GM23338 (cell line): ENCODE results near the gene C12orf60. TPM values are rescaled to one million over a fixed set of nuclear protein-coding genes. Genes with fewer than 3 reads are reported as not detected.
"Not testable (repeated sequence)": the region's sequence is repeated elsewhere in the genome, so short reads cannot be mapped to it uniquely, and the experiment has no call there.

Experiments
- ATAC-seq: fragments of 200-7000 bp; cut with Tn5 transposase; 3 replicates; pipeline ENCODE4 v1.9.1; 2020
- DNase-seq: peaks from one replicate; pipeline ENCODE4 v3.0.0-alpha.2; 2015; ENCODE audit warnings: low spot score
- H2AFZ ChIP-seq: fragments of 200-600 bp; sonication (generic); 2 replicates; pipeline ENCODE4 v1.8.0; 2016; ENCODE audit warnings: antibody characterized with exemption, mild to moderate bottlenecking, moderate library complexity
- H3F3A ChIP-seq: fragments of 200-600 bp; sonication (generic); replicated peaks from 2 replicates; pipeline ENCODE4 v1.8.0; 2017; ENCODE audit warnings: antibody characterized with exemption, mixed run types, low read depth
- H3K27ac ChIP-seq: fragments of 200-600 bp; sonication (generic); 2 replicates; pipeline ENCODE4 v1.6.1; 2016; ENCODE audit warnings: low read depth
- H3K27me3 ChIP-seq: fragments of 200-600 bp; sonication (generic); 2 replicates; pipeline ENCODE4 v1.8.0; 2016; ENCODE audit warnings: mild to moderate bottlenecking, mixed run types, moderate library complexity; ENCODE audit not compliant: insufficient read depth
- H3K36me3 ChIP-seq: fragments of 200-600 bp; sonication (generic); 2 replicates; pipeline ENCODE4 v1.8.0; 2016; ENCODE audit warnings: mild to moderate bottlenecking; ENCODE audit not compliant: insufficient read depth
- H3K4me1 ChIP-seq: fragments of 200-600 bp; sonication (generic); 2 replicates; pipeline ENCODE4 v1.8.0; 2016; ENCODE audit warnings: mild to moderate bottlenecking, moderate library complexity; ENCODE audit not compliant: insufficient read depth
- H3K4me2 ChIP-seq: fragments of 200-600 bp; sonication (generic); 2 replicates; pipeline ENCODE4 v1.7.1; 2017; ENCODE audit warnings: mixed run types
- H3K4me3 ChIP-seq: fragments of 200-600 bp; sonication (generic); 2 replicates; pipeline ENCODE4 v1.6.1; 2016; ENCODE audit warnings: mixed run types
- H3K79me2 ChIP-seq: fragments of 200-600 bp; sonication (generic); replicated peaks from 2 replicates; pipeline ENCODE4 v1.8.0; 2017; ENCODE audit warnings: mild to moderate bottlenecking; ENCODE audit not compliant: insufficient read depth
- H3K9me2 ChIP-seq: fragments of 200-600 bp; sonication (generic); 2 replicates; pipeline ENCODE4 v1.8.0; 2017; ENCODE audit not compliant: insufficient read depth
- H4K20me1 ChIP-seq: fragments of 200-600 bp; sonication (generic); replicated peaks from 2 replicates; pipeline ENCODE4 v1.8.0; 2017; ENCODE audit warnings: mild to moderate bottlenecking; ENCODE audit not compliant: insufficient read depth
- H3K27ac Mint-ChIP-seq: 2 replicates; pipeline ENCODE4 v1.8.0; 2020; ENCODE audit warnings: inconsistent platforms, mild to moderate bottlenecking, moderate library complexity, mixed read lengths
- H3K27me3 Mint-ChIP-seq: 3 replicates; pipeline ENCODE4 v1.8.0; 2022; ENCODE audit warnings: low read depth, mild to moderate bottlenecking, moderate library complexity, mixed read lengths, inconsistent platforms; ENCODE audit not compliant: insufficient read depth, poor library complexity
- H3K36me3 Mint-ChIP-seq: 3 replicates; pipeline ENCODE4 v1.8.0; 2021; ENCODE audit warnings: low read depth, mild to moderate bottlenecking, inconsistent platforms, moderate library complexity, mixed read lengths
- H3K4me1 Mint-ChIP-seq: 3 replicates; pipeline ENCODE4 v1.8.0; 2020; ENCODE audit warnings: mild to moderate bottlenecking, inconsistent platforms, mixed read lengths
- H3K4me3 Mint-ChIP-seq: 3 replicates; pipeline ENCODE4 v1.8.0; 2021; ENCODE audit warnings: moderate library complexity, mild to moderate bottlenecking, inconsistent platforms, mixed read lengths
- H3K9me3 Mint-ChIP-seq: 3 replicates; pipeline ENCODE4 v1.8.0; 2020; ENCODE audit warnings: moderate library complexity, mild to moderate bottlenecking, inconsistent platforms, mixed read lengths
- CREB1 ChIP-seq: fragments of 250-450 bp; sonication (Bioruptor Pico); IDR thresholded peaks from 2 replicates; pipeline ENCODE4 v1.5.0; 2020; ENCODE audit warnings: low read depth, mild to moderate bottlenecking, moderate library complexity
- CTCF ChIP-seq, 2 experiments: fragments of 200-600 bp in 1 of 2; sonication (generic) in 1 of 2; conservative IDR thresholded peaks; 2 replicates each; pipeline versions ENCODE4 v1.5.1 to v1.6.1; 2016 to 2017; ENCODE audit warnings: antibody characterized with exemption in 2 of 2, low read depth in 2 of 2, mild to moderate bottlenecking in 2 of 2, moderate library complexity in 1 of 2
- ETS1 ChIP-seq: IDR thresholded peaks from 2 replicates; pipeline ENCODE4 v1.6.1; 2016; ENCODE audit warnings: antibody characterized with exemption
- POLR2AphosphoS5 ChIP-seq: IDR thresholded peaks from 2 replicates; pipeline ENCODE4 v1.6.1; 2016; ENCODE audit warnings: antibody characterized with exemption, low read depth
- long read RNA-seq: library from polyadenylated mRNA; unstranded; transcript quantifications from one replicate; pipeline ENCODE4 v2.0.0, GENCODE V29; 2020; ENCODE audit not compliant: unreplicated experiment
- polyA plus RNA-seq: library from polyadenylated mRNA; unstranded; fragments of >200 nt; fragmentation: Nextera tagmentation; extraction: Ambion mirVana; gene quantifications from 2 replicates; pipeline ENCODE4 v1.2.1, GENCODE V29; 2016
- total RNA-seq: library from RNA; depleted of rRNA; stranded (reverse); fragments of >200 nt; shearing (Covaris generic); gene quantifications from 2 replicates; pipeline ENCODE4 v1.2.3, GENCODE V29; 2014; rRNA removed

The C12orf60 gene
- total RNA-seq (1.7 and 1.9 TPM in 2 replicates), polyA plus RNA-seq (1.3 and 2.3 TPM in 2 replicates)
- long read RNA-seq, partial matches to known transcripts = 0 of 2 reads
- long read RNA-seq, other reads (novel, unspliced or antisense) = 0 of 2 reads

DNA sequence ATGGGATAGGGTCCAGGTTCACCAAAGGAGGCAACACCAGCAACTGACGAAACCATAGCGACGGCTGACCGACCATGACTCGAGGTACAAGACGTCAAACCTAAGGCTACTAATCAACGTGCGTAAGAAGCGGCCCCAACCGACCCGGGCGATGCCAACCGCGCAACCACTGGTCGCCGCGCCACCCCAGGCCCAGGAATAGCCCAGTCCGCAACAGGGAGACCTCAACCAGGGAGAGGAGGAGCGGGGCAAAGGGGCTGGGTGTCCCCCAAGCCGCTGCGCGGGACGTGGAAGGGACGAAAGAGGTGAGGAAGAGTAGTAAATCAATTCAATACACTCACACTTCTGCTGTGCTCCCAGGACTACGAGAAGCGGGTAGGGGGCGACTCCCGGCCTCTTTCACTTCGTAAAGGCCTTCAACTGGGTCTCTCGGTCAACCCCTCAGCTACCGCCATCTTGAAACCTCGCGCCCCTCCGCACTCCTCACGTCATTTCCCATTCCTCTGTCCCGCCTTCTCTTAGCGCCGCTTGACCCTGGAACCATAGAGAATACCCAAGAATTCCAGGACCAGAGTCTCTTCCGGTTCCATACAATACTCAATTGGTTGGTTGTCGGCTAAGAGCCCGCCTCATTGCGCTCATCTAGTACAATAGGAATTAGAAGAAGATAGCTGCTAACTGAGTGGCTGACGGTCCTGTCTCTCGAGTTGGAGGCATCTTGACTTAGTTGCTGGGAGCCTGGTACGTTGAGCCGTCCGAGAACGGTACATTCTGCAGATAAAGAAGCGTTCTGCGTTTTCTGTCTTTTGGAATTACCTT lies at the start of gene C12orf60, which contains the start of gene WBP11:
TSS of gene C12orf60 (plus strand) at position 660 of the 819 bp plus-strand sequence. CDS start 19,266 bp downstream, outside the sequence.
TSS of gene WBP11 (minus strand) at position 468 of the 819 bp plus-strand sequence. CDS start 2,095 bp downstream, outside the sequence.
- DNase-seq = peak; percentile 99
- Histone ChIP-seq H3K4me3 (peak within 1 kb of the TSS; percentile 78), H3F3A (no peaks in the 10 kb centered on the region), H3K9me2 (no peaks in the 10 kb centered on the region), H3K4me2 (peak within 1 kb of the TSS; percentile 86), H3K27ac (0 out of 2 replicates have a peak within 1 kb of the TSS, but pooled peaks have one; percentile 1), H3K27me3 (no peaks in the 10 kb centered on the region), H4K20me1 (0 out of 2 replicates have a peak, but pooled peaks cover 9% of the 10 kb centered on the region), H2AFZ (peak within 1 kb of the TSS; percentile 49; the same call in 1 of the 2 replicates), H3K36me3 (peaks cover 11% of the 10 kb centered on the region; the same call in 1 of the 2 replicates), H3K79me2 (peaks cover 48% of the 10 kb centered on the region), H3K4me1 (peaks cover 10% of the 10 kb centered on the region; the same call in 1 of the 2 replicates)
- Mint-ChIP-seq H3K27me3 (no peaks in the 10 kb centered on the region), H3K9me3 (no peaks in the 10 kb centered on the region), H3K4me3 (no peak within 1 kb of the TSS), H3K36me3 (peaks cover 14% of the 10 kb centered on the region), H3K27ac (no peak within 1 kb of the TSS), H3K4me1 (peaks cover 7% of the 10 kb centered on the region; the same call in 1 of the 3 replicates)
- peak; percentile 99 for ATAC-seq
- no peak for TF ChIP-seq CTCF (conservative IDR thresholded peaks at IDR 0.05; ENCODE audit: low read depth in 2 of 2)
- peak; percentile 94 for TF ChIP-seq POLR2AphosphoS5
- TF ChIP-seq CREB1 (CRISPR knock-in tag) = peak; percentile 91
- TF ChIP-seq ETS1 = no peak; the same call in 1 of the 2 replicates

GRCh38 chr12:14756334-14757143 lies 46.9 kb upstream of the C12orf60 start:
- H3K4me3 Mint-ChIP-seq = no peak overlapping the region
- ATAC-seq (peak; percentile 90), DNase-seq (peak; percentile 92)
- peak; percentile 65 to 71 for TF ChIP-seq CTCF (conservative IDR thresholded peaks at IDR 0.05; ENCODE audit: low read depth in 2 of 2)
- no peak for TF ChIP-seq ETS1
- Histone ChIP-seq H3F3A (no peaks in the 10 kb centered on the region), H4K20me1 (no peaks in the 10 kb centered on the region), H3K4me3 (no peak overlapping the region), H3K9me2 (no peaks in the 10 kb centered on the region), H2AFZ (no peak overlapping the region), H3K4me1 (peaks cover 7% of the 10 kb centered on the region), H3K27ac (no peak overlapping the region), H3K27me3 (no peaks in the 10 kb centered on the region), H3K4me2 (peak overlapping the region; percentile 64), H3K79me2 (no peaks in the 10 kb centered on the region), H3K36me3 (no peaks in the 10 kb centered on the region)
- H3K27ac Mint-ChIP-seq = no peak overlapping the region
- peaks cover 13% of the 10 kb centered on the region for H3K4me1 Mint-ChIP-seq
- peaks cover 26% of the 10 kb centered on the region for H3K9me3 Mint-ChIP-seq
- H3K27me3 Mint-ChIP-seq = peaks cover 5% of the 10 kb centered on the region
- H3K36me3 Mint-ChIP-seq = peaks cover 27% of the 10 kb centered on the region

- DNase-seq, H3K4me2 ChIP-seq, ATAC-seq, H3K27me3 ChIP-seq, H3K27ac Mint-ChIP-seq, H3K27me3 Mint-ChIP-seq, H4K20me1 ChIP-seq, H3F3A ChIP-seq, H3K9me2 ChIP-seq, H2AFZ ChIP-seq, H3K79me2 ChIP-seq, H3K4me3 Mint-ChIP-seq, H3K36me3 ChIP-seq, H3K4me1 ChIP-seq, H3K4me3 ChIP-seq, H3K27ac ChIP-seq: not testable (repeated sequence)
- H3K4me1 Mint-ChIP-seq = peaks cover 13% of the 10 kb centered on the region
- H3K36me3 Mint-ChIP-seq = peaks cover 37% of the 10 kb centered on the region
- peaks cover 29% of the 10 kb centered on the region for H3K9me3 Mint-ChIP-seq
Measured at GRCh38 chr12:14759711-14760280, 43.7 kb upstream of the C12orf60 start.
